WERI-Rb-1 (cell line): Measurements from ENCODE around the gene MTCH2.

Source experiments
- DNase-seq: peaks from one replicate; pipeline ENCODE4 v3.0.0-alpha.2; 2020
- H3K27ac ChIP-seq: fragments of 250-450 bp; sonication (Bioruptor Pico); 2 replicates; pipeline ENCODE4 v1.5.1; 2020; ENCODE audit warnings: mild to moderate bottlenecking, moderate library complexity
- H3K27me3 ChIP-seq: fragments of 250-450 bp; sonication (Bioruptor Pico); 2 replicates; pipeline ENCODE4 v1.5.1; 2021; ENCODE audit warnings: mild to moderate bottlenecking, low read depth, moderate library complexity; ENCODE audit not compliant: insufficient read depth, severe bottlenecking
- H3K36me3 ChIP-seq: fragments of 250-450 bp; sonication (Bioruptor Pico); 2 replicates; pipeline ENCODE4 v1.5.1; 2020; ENCODE audit warnings: mild to moderate bottlenecking, moderate library complexity
- H3K4me3 ChIP-seq: 2 replicates; pipeline ENCODE4 v1.5.1; 2011; ENCODE audit warnings: low read depth, mild to moderate bottlenecking, control low read depth, low read length
- H3K9me3 ChIP-seq: fragments of 250-450 bp; sonication (Bioruptor Pico); 2 replicates; pipeline ENCODE4 v1.5.1; 2021; ENCODE audit warnings: mild to moderate bottlenecking, moderate library complexity; ENCODE audit not compliant: severe bottlenecking
- TF ChIP-seq, protein P1 (sequence below): IDR thresholded peaks from 2 replicates; pipeline ENCODE4 v1.5.1; 2011; ENCODE audit warnings: low read depth, mild to moderate bottlenecking, control low read depth, inconsistent platforms, low read length

The MTCH2 gene

GRCh38 chr11:47589118-47589517 lies 53.2 kb downstream of the MTCH2 start:
- Histone ChIP-seq H3K9me3 (no peaks in the 10 kb centered on the region), H3K27ac (no peak overlapping the region), H3K4me3 (no peak overlapping the region), H3K27me3 (peaks cover 8% of the 10 kb centered on the region), H3K36me3 (peaks cover 14% of the 10 kb centered on the region)
- no peak for DNase-seq
- TF ChIP-seq, protein P1, sequence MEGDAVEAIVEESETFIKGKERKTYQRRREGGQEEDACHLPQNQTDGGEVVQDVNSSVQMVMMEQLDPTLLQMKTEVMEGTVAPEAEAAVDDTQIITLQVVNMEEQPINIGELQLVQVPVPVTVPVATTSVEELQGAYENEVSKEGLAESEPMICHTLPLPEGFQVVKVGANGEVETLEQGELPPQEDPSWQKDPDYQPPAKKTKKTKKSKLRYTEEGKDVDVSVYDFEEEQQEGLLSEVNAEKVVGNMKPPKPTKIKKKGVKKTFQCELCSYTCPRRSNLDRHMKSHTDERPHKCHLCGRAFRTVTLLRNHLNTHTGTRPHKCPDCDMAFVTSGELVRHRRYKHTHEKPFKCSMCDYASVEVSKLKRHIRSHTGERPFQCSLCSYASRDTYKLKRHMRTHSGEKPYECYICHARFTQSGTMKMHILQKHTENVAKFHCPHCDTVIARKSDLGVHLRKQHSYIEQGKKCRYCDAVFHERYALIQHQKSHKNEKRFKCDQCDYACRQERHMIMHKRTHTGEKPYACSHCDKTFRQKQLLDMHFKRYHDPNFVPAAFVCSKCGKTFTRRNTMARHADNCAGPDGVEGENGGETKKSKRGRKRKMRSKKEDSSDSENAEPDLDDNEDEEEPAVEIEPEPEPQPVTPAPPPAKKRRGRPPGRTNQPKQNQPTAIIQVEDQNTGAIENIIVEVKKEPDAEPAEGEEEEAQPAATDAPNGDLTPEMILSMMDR = no peak

DNA sequence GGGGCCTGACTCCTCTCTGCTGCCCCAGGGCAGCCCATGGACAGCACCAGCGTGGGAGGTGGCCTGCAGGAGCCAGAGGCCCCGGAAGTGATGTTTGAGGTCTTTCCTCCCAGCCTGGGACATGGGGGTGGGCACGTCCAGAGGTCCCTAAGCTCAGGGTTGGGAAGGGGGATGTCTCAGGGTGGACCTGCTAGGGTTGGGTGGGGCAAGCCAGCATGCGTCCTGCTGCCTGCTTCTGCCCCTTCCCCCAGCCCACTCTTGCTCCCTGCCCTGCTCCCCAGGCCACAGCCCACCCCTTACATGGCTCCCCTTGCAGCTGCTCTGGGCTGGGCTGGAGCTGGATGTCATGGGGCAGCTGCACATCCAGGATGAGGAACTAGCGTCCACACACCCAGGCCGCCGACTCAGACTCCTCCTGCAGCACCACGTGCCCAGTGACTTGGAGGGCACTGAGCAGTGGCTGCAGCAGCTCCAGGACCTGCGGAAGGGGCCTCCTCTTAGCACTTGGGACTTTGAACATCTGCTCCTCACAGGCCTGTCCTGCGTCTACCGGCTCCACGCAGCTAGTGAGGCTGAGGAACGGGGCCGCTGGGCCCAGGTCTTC lies 54.5 kb downstream of the MTCH2 start:
- H3K27ac ChIP-seq = no peak overlapping the region
- no peak overlapping the region for H3K4me3 ChIP-seq
- peaks cover 27% of the 10 kb centered on the region for H3K36me3 ChIP-seq
- no peaks in the 10 kb centered on the region for H3K9me3 ChIP-seq
- no peak for DNase-seq
- TF ChIP-seq, protein P1 = no peak
- no peaks in the 10 kb centered on the region for H3K27me3 ChIP-seq

DNA sequence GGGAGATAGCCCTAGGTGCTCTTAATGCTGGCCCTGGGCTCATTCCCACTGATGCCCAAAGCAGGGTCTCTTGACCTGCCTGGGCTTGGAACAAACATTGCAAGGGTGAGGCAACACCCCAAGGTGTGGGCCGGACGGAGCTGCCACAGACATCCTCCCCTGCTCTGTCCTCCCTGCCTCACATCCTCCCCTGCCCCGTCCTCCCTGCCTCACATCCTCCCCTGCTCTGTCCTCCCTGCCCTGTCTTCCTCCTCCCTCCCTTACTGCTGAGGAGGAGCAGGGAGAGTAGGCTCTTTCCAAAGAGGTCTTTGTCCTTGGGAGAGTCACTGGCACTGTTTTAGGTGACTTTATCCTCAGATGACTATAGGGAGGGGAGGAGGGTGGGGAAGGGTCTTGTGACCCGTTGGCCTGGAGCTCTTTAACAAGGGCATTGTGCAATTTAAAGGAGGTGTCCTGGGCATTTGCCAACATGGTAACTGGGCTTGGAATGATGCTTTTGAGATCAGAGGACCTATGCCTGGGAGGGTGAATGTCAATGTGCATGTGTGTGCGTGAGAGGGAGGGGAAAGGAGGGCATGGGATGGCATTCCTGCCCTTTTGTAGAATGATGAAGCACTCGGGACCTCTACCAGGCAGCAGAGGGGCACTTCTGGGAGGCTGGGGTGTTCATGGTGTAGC lies 55.2 kb downstream of the MTCH2 start:
- peaks cover 34% of the 10 kb centered on the region for H3K36me3 ChIP-seq
- H3K27ac ChIP-seq = no peak overlapping the region
- H3K4me3 ChIP-seq = no peak overlapping the region
- H3K27me3 ChIP-seq = no peaks in the 10 kb centered on the region
- TF ChIP-seq, protein P1 = no peak
- DNase-seq = no peak
- no peaks in the 10 kb centered on the region for H3K9me3 ChIP-seq

- H3K9me3 ChIP-seq = no peaks in the 10 kb centered on the region
- H3K27ac ChIP-seq = no peak within 1 kb of the TSS
- peaks cover 43% of the 10 kb centered on the region for H3K36me3 ChIP-seq
- H3K4me3 ChIP-seq = no peak within 1 kb of the TSS
- TF ChIP-seq, protein P1 = no peak
- no peaks in the 10 kb centered on the region for H3K27me3 ChIP-seq
- DNase-seq = no peak
These were observed 56.1 kb downstream of the MTCH2 start, which contains the start of gene FAM180B for GRCh38 chr11:47586098-47586855. Gene FAM180B, plus strand, starts transcription at chr11:47586678. Its CDS starts 91 bp downstream, at chr11:47586769.

GRCh38 chr11:47583844-47584243 lies 58.5 kb downstream of the MTCH2 start:
- Histone ChIP-seq H3K9me3 (no peaks in the 10 kb centered on the region), H3K27me3 (no peaks in the 10 kb centered on the region), H3K36me3 (peaks cover 62% of the 10 kb centered on the region), H3K27ac (no peak overlapping the region), H3K4me3 (no peak overlapping the region)
- TF ChIP-seq, protein P1 = no peak
- DNase-seq = no peak
